GM23338 (cell line): ENCODE measurements around the gene CENPB. TPM values are rescaled to one million over a fixed set of nuclear protein-coding genes. Genes with fewer than 3 reads are reported as not detected.

Source experiments
- ATAC-seq: fragments of 200-7000 bp; cut with Tn5 transposase; 3 replicates; pipeline ENCODE4 v1.9.1; 2020
- DNase-seq: peaks from one replicate; pipeline ENCODE4 v3.0.0-alpha.2; 2015; ENCODE audit warnings: low spot score
- H2AFZ ChIP-seq: fragments of 200-600 bp; sonication (generic); 2 replicates; pipeline ENCODE4 v1.8.0; 2016; ENCODE audit warnings: antibody characterized with exemption, mild to moderate bottlenecking, moderate library complexity
- H3F3A ChIP-seq: fragments of 200-600 bp; sonication (generic); replicated peaks from 2 replicates; pipeline ENCODE4 v1.8.0; 2017; ENCODE audit warnings: antibody characterized with exemption, mixed run types, low read depth
- H3K27ac ChIP-seq: fragments of 200-600 bp; sonication (generic); 2 replicates; pipeline ENCODE4 v1.6.1; 2016; ENCODE audit warnings: low read depth
- H3K27me3 ChIP-seq: fragments of 200-600 bp; sonication (generic); 2 replicates; pipeline ENCODE4 v1.8.0; 2016; ENCODE audit warnings: mild to moderate bottlenecking, mixed run types, moderate library complexity; ENCODE audit not compliant: insufficient read depth
- H3K36me3 ChIP-seq: fragments of 200-600 bp; sonication (generic); 2 replicates; pipeline ENCODE4 v1.8.0; 2016; ENCODE audit warnings: mild to moderate bottlenecking; ENCODE audit not compliant: insufficient read depth
- H3K4me1 ChIP-seq: fragments of 200-600 bp; sonication (generic); 2 replicates; pipeline ENCODE4 v1.8.0; 2016; ENCODE audit warnings: mild to moderate bottlenecking, moderate library complexity; ENCODE audit not compliant: insufficient read depth
- H3K4me2 ChIP-seq: fragments of 200-600 bp; sonication (generic); 2 replicates; pipeline ENCODE4 v1.7.1; 2017; ENCODE audit warnings: mixed run types
- H3K4me3 ChIP-seq: fragments of 200-600 bp; sonication (generic); 2 replicates; pipeline ENCODE4 v1.6.1; 2016; ENCODE audit warnings: mixed run types
- H3K79me2 ChIP-seq: fragments of 200-600 bp; sonication (generic); replicated peaks from 2 replicates; pipeline ENCODE4 v1.8.0; 2017; ENCODE audit warnings: mild to moderate bottlenecking; ENCODE audit not compliant: insufficient read depth
- H3K9me2 ChIP-seq: fragments of 200-600 bp; sonication (generic); 2 replicates; pipeline ENCODE4 v1.8.0; 2017; ENCODE audit not compliant: insufficient read depth
- H4K20me1 ChIP-seq: fragments of 200-600 bp; sonication (generic); replicated peaks from 2 replicates; pipeline ENCODE4 v1.8.0; 2017; ENCODE audit warnings: mild to moderate bottlenecking; ENCODE audit not compliant: insufficient read depth
- H3K27ac Mint-ChIP-seq: 2 replicates; pipeline ENCODE4 v1.8.0; 2020; ENCODE audit warnings: inconsistent platforms, mild to moderate bottlenecking, moderate library complexity, mixed read lengths
- H3K27me3 Mint-ChIP-seq: 3 replicates; pipeline ENCODE4 v1.8.0; 2022; ENCODE audit warnings: low read depth, mild to moderate bottlenecking, moderate library complexity, mixed read lengths, inconsistent platforms; ENCODE audit not compliant: insufficient read depth, poor library complexity
- H3K36me3 Mint-ChIP-seq: 3 replicates; pipeline ENCODE4 v1.8.0; 2021; ENCODE audit warnings: low read depth, mild to moderate bottlenecking, inconsistent platforms, moderate library complexity, mixed read lengths
- H3K4me1 Mint-ChIP-seq: 3 replicates; pipeline ENCODE4 v1.8.0; 2020; ENCODE audit warnings: mild to moderate bottlenecking, inconsistent platforms, mixed read lengths
- H3K4me3 Mint-ChIP-seq: 3 replicates; pipeline ENCODE4 v1.8.0; 2021; ENCODE audit warnings: moderate library complexity, mild to moderate bottlenecking, inconsistent platforms, mixed read lengths
- H3K9me3 Mint-ChIP-seq: 3 replicates; pipeline ENCODE4 v1.8.0; 2020; ENCODE audit warnings: moderate library complexity, mild to moderate bottlenecking, inconsistent platforms, mixed read lengths
- CREB1 ChIP-seq: fragments of 250-450 bp; sonication (Bioruptor Pico); IDR thresholded peaks from 2 replicates; pipeline ENCODE4 v1.5.0; 2020; ENCODE audit warnings: low read depth, mild to moderate bottlenecking, moderate library complexity
- EZH2 ChIP-seq: fragments of 200-600 bp; sonication (generic); IDR thresholded peaks from one replicate; pipeline ENCODE4 v1.8.0; 2017; ENCODE audit warnings: antibody characterized with exemption, mild to moderate bottlenecking, low read depth; ENCODE audit not compliant: unreplicated experiment
- POLR2AphosphoS5 ChIP-seq: IDR thresholded peaks from 2 replicates; pipeline ENCODE4 v1.6.1; 2016; ENCODE audit warnings: antibody characterized with exemption, low read depth
- STAT1 ChIP-seq: IDR thresholded peaks from one replicate; pipeline ENCODE4 v1.6.1; 2016; ENCODE audit warnings: antibody characterized with exemption; ENCODE audit not compliant: unreplicated experiment
- ZNF331 ChIP-seq: fragments of 250-450 bp; sonication (Bioruptor Pico); IDR thresholded peaks from 2 replicates; pipeline ENCODE4 v1.5.0; 2020; ENCODE audit warnings: low read depth, mild to moderate bottlenecking, moderate library complexity
- polyA plus RNA-seq: library from polyadenylated mRNA; unstranded; fragments of >200 nt; fragmentation: Nextera tagmentation; extraction: Ambion mirVana; gene quantifications from 2 replicates; pipeline ENCODE4 v1.2.1, GENCODE V29; 2016
- total RNA-seq: library from RNA; depleted of rRNA; stranded (reverse); fragments of >200 nt; shearing (Covaris generic); gene quantifications from 2 replicates; pipeline ENCODE4 v1.2.3, GENCODE V29; 2014
- TF ChIP-seq, protein P1 (sequence below): IDR thresholded peaks from 2 replicates; pipeline ENCODE4 v1.6.1; 2016; ENCODE audit warnings: antibody characterized with exemption
- TF ChIP-seq, protein P2 (sequence below): IDR thresholded peaks from one replicate; pipeline ENCODE4 v1.6.1; 2018; ENCODE audit warnings: antibody characterized with exemption; ENCODE audit not compliant: unreplicated experiment
- TF ChIP-seq, protein P3 (sequence below): fragments of 250-450 bp; sonication (Bioruptor Pico); IDR thresholded peaks from 2 replicates; pipeline ENCODE4 v1.5.0; 2020; ENCODE audit warnings: mild to moderate bottlenecking, moderate library complexity

The CENPB gene
- total and polyA plus RNA-seq, 2 experiments from 2014 or later: 10.8 to 52.1 TPM

DNA sequence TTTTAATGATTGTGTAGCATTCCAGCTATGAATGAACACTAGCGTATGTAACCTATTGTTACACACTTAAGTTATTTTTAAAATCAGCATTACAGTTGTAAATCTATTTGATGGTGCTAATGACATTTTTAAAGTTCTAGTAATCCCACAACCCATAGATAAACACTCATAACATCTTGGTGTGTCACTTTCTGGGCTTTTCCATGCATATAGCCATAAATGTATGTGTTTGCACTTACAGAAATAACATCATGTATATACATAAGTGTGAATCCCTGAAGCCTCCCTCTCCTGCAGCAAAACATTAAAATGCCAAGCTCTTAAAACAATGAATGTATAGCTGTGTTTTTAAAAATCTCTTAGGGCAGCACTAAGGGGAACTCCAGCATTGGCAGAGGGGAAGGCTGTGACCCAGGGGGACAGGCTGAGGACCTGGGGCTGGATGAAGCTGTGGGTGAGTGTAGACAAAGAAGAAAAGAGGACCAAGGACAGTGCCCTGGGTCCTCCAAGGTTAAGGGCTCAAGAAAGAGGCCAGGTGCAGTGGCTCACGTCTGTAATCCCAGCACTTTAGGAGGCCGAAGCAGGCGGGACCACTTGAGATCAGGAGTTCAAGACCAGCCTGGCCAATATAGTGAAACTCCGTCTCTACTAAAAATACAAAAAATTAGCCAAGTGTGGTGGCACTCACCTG lies 929 bp upstream of the CENPB start:
- Mint-ChIP-seq H3K4me1 (peaks cover 19% of the 10 kb centered on the region), H3K9me3 (no peaks in the 10 kb centered on the region), H3K27ac (no peak overlapping the region), H3K36me3 (peaks cover 6% of the 10 kb centered on the region), H3K4me3 (peak overlapping the region; percentile 61), H3K27me3 (peaks cover 12% of the 10 kb centered on the region)
- H3K4me1 ChIP-seq: peaks cover 7% of the 10 kb centered on the region; the same call in 1 of the 2 replicates
- H4K20me1 ChIP-seq: peaks cover 20% of the 10 kb centered on the region
- TF ChIP-seq ZNF331 (CRISPR knock-in tag) (no peak), POLR2AphosphoS5 (no peak), CREB1 (CRISPR knock-in tag) (no peak)
- TF ChIP-seq, protein P1, sequence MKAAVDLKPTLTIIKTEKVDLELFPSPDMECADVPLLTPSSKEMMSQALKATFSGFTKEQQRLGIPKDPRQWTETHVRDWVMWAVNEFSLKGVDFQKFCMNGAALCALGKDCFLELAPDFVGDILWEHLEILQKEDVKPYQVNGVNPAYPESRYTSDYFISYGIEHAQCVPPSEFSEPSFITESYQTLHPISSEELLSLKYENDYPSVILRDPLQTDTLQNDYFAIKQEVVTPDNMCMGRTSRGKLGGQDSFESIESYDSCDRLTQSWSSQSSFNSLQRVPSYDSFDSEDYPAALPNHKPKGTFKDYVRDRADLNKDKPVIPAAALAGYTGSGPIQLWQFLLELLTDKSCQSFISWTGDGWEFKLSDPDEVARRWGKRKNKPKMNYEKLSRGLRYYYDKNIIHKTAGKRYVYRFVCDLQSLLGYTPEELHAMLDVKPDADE: no peak
- TF ChIP-seq, protein P2, sequence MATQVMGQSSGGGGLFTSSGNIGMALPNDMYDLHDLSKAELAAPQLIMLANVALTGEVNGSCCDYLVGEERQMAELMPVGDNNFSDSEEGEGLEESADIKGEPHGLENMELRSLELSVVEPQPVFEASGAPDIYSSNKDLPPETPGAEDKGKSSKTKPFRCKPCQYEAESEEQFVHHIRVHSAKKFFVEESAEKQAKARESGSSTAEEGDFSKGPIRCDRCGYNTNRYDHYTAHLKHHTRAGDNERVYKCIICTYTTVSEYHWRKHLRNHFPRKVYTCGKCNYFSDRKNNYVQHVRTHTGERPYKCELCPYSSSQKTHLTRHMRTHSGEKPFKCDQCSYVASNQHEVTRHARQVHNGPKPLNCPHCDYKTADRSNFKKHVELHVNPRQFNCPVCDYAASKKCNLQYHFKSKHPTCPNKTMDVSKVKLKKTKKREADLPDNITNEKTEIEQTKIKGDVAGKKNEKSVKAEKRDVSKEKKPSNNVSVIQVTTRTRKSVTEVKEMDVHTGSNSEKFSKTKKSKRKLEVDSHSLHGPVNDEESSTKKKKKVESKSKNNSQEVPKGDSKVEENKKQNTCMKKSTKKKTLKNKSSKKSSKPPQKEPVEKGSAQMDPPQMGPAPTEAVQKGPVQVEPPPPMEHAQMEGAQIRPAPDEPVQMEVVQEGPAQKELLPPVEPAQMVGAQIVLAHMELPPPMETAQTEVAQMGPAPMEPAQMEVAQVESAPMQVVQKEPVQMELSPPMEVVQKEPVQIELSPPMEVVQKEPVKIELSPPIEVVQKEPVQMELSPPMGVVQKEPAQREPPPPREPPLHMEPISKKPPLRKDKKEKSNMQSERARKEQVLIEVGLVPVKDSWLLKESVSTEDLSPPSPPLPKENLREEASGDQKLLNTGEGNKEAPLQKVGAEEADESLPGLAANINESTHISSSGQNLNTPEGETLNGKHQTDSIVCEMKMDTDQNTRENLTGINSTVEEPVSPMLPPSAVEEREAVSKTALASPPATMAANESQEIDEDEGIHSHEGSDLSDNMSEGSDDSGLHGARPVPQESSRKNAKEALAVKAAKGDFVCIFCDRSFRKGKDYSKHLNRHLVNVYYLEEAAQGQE: peak; percentile 38
- no peaks in the 10 kb centered on the region; the same call in 1 of the 2 replicates for H3K79me2 ChIP-seq
- ATAC-seq (no peak), DNase-seq (no peak)
- H3F3A ChIP-seq: 0 out of 2 replicates have a peak, but pooled peaks cover 2% of the 10 kb centered on the region
- peaks cover 30% of the 10 kb centered on the region for H3K27me3 ChIP-seq
- no peak overlapping the region for H3K27ac ChIP-seq
- no peaks in the 10 kb centered on the region for H3K36me3 ChIP-seq
- H3K9me2 ChIP-seq: no peaks in the 10 kb centered on the region
- H2AFZ ChIP-seq: peak overlapping the region; percentile 77
- H3K4me2 ChIP-seq: peak overlapping the region; percentile 75
- H3K4me3 ChIP-seq: peak overlapping the region; percentile 37

DNA sequence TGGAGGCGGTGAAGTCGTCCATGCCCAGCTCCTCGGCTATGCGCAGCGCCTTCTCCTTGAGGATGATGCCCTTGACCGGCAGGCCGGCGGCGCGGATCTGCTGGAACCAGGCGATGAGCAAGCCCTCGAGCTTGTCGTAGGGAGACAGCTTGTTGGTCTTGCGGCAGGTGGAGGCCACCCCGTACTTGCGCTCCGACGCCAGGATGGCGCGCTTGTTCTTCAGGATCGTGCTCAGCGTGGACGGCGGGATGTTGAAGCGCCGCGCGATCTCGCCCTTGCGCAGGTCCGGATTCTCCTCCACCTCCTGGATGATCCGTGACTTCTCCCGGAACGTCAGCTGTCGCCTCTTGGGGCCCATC lies 435 bp downstream of the CENPB start:
- peaks cover 20% of the 10 kb centered on the region for H3K4me1 Mint-ChIP-seq
- peak; percentile 55 for DNase-seq
- Histone ChIP-seq H3K36me3 (no peaks in the 10 kb centered on the region), H3K4me1 (peaks cover 7% of the 10 kb centered on the region; the same call in 1 of the 2 replicates), H3K4me3 (peak overlapping the region; percentile 67), H3K79me2 (no peaks in the 10 kb centered on the region; the same call in 1 of the 2 replicates), H2AFZ (0 out of 2 replicates have a peak overlapping the region, but pooled peaks have one; percentile 66), H3K9me2 (no peaks in the 10 kb centered on the region), H4K20me1 (peaks cover 25% of the 10 kb centered on the region), H3F3A (0 out of 2 replicates have a peak, but pooled peaks cover 2% of the 10 kb centered on the region), H3K27ac (no peak overlapping the region), H3K27me3 (peaks cover 30% of the 10 kb centered on the region), H3K4me2 (peak overlapping the region; percentile 82)
- H3K36me3 Mint-ChIP-seq: peaks cover 6% of the 10 kb centered on the region
- H3K27ac Mint-ChIP-seq: no peak overlapping the region
- no peaks in the 10 kb centered on the region for H3K9me3 Mint-ChIP-seq
- H3K27me3 Mint-ChIP-seq: peaks cover 12% of the 10 kb centered on the region
- H3K4me3 Mint-ChIP-seq: peak overlapping the region; percentile 87
- ATAC-seq: peak; percentile 4; the same call in 2 of the 3 replicates
- TF ChIP-seq STAT1 (no peak), EZH2 (peak; percentile 60)
- TF ChIP-seq, protein P3, sequence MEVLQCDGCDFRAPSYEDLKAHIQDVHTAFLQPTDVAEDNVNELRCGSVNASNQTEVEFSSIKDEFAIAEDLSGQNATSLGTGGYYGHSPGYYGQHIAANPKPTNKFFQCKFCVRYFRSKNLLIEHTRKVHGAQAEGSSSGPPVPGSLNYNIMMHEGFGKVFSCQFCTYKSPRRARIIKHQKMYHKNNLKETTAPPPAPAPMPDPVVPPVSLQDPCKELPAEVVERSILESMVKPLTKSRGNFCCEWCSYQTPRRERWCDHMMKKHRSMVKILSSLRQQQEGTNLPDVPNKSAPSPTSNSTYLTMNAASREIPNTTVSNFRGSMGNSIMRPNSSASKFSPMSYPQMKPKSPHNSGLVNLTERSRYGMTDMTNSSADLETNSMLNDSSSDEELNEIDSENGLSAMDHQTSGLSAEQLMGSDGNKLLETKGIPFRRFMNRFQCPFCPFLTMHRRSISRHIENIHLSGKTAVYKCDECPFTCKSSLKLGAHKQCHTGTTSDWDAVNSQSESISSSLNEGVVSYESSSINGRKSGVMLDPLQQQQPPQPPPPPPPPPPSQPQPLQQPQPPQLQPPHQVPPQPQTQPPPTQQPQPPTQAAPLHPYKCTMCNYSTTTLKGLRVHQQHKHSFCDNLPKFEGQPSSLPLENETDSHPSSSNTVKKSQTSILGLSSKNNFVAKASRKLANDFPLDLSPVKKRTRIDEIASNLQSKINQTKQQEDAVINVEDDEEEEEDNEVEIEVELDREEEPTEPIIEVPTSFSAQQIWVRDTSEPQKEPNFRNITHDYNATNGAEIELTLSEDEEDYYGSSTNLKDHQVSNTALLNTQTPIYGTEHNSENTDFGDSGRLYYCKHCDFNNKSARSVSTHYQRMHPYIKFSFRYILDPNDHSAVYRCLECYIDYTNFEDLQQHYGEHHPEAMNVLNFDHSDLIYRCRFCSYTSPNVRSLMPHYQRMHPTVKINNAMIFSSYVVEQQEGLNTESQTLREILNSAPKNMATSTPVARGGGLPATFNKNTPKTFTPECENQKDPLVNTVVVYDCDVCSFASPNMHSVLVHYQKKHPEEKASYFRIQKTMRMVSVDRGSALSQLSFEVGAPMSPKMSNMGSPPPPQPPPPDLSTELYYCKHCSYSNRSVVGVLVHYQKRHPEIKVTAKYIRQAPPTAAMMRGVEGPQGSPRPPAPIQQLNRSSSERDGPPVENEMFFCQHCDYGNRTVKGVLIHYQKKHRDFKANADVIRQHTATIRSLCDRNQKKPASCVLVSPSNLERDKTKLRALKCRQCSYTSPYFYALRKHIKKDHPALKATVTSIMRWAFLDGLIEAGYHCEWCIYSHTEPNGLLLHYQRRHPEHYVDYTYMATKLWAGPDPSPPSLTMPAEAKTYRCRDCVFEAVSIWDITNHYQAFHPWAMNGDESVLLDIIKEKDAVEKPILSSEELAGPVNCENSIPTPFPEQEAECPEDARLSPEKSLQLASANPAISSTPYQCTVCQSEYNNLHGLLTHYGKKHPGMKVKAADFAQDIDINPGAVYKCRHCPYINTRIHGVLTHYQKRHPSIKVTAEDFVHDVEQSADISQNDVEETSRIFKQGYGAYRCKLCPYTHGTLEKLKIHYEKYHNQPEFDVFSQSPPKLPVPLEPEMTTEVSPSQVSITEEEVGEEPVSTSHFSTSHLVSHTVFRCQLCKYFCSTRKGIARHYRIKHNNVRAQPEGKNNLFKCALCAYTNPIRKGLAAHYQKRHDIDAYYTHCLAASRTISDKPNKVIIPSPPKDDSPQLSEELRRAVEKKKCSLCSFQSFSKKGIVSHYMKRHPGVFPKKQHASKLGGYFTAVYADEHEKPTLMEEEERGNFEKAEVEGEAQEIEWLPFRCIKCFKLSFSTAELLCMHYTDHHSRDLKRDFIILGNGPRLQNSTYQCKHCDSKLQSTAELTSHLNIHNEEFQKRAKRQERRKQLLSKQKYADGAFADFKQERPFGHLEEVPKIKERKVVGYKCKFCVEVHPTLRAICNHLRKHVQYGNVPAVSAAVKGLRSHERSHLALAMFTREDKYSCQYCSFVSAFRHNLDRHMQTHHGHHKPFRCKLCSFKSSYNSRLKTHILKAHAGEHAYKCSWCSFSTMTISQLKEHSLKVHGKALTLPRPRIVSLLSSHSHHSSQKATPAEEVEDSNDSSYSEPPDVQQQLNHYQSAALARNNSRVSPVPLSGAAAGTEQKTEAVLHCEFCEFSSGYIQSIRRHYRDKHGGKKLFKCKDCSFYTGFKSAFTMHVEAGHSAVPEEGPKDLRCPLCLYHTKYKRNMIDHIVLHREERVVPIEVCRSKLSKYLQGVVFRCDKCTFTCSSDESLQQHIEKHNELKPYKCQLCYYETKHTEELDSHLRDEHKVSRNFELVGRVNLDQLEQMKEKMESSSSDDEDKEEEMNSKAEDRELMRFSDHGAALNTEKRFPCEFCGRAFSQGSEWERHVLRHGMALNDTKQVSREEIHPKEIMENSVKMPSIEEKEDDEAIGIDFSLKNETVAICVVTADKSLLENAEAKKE (CRISPR knock-in tag): no peak
- TF ChIP-seq, protein P1: no peak
